Tibial nerve (tissue), 4 donors: ENCODE results near the gene SERINC5.

Experiments
- CTCF ChIP-seq, 5 experiments: fragments of 200-600 bp in 3 of 5; fragments of 450-650 bp in 2 of 5; sonication (generic) in 3 of 5; IDR thresholded peaks; one replicate each; pipeline ENCODE4 v1.5.1; 2016 to 2019; ENCODE audit warnings: antibody characterized with exemption in 5 of 5, mild to moderate bottlenecking in 3 of 5, moderate library complexity in 2 of 5
- EP300 ChIP-seq, 2 donors: sonication (generic); formaldehyde crosslinking; IDR thresholded peaks; one replicate each; pipeline ENCODE4 v1.6.1; 2017; ENCODE audit warnings: antibody characterized with exemption in 2 of 2, mild to moderate bottlenecking in 1 of 2
- POLR2A ChIP-seq, 2 donors: fragments of 450-650 bp; IDR thresholded peaks; one replicate each; pipeline ENCODE4 v1.6.1; 2017; ENCODE audit warnings: antibody characterized with exemption in 2 of 2, mild to moderate bottlenecking in 2 of 2, moderate library complexity in 2 of 2

- TF ChIP-seq CTCF (IDR thresholded peaks at IDR 0.05) (no peak), POLR2A (IDR thresholded peaks at IDR 0.05) (no peak), EP300 (IDR thresholded peaks at IDR 0.05) (no peak)
Observed at GRCh38 chr5:80129146-80129545, 126.7 kb downstream of the SERINC5 start.
